Dendritic cell treated with granulocyte-macrophage colony-stimulating factor and Interleukin-4, amounts not matched to agents 40 ng/mL and 50 ng/mL, for 4 days (primary cell): Measurements from ENCODE around the gene ACP7.
"Not testable (repeated sequence)": the region's sequence is repeated elsewhere in the genome, so short reads cannot be mapped to it uniquely, and the experiment has no call there.

ENCODE experiments used
- H3K27ac Mint-ChIP-seq: one replicate; pipeline ENCODE4 v1.8.0; 2022; ENCODE audit warnings: mild to moderate bottlenecking, mixed read lengths
- H3K27me3 Mint-ChIP-seq: one replicate; pipeline ENCODE4 v1.8.0; 2022; ENCODE audit warnings: mild to moderate bottlenecking, mixed read lengths
- H3K36me3 Mint-ChIP-seq: one replicate; pipeline ENCODE4 v1.8.0; 2022; ENCODE audit warnings: low read depth, mixed read lengths
- H3K4me1 Mint-ChIP-seq: one replicate; pipeline ENCODE4 v1.8.0; 2022; ENCODE audit warnings: low read depth, mixed read lengths
- H3K4me3 Mint-ChIP-seq: one replicate; pipeline ENCODE4 v1.8.0; 2022; ENCODE audit warnings: mild to moderate bottlenecking, moderate library complexity, mixed read lengths
- H3K9me3 Mint-ChIP-seq: one replicate; pipeline ENCODE4 v1.8.0; 2022; ENCODE audit warnings: mixed read lengths
- intact Hi-C: fragments of 100-400 bp; cut with micrococcal nuclease; formaldehyde crosslinking; loops from one replicate; pipeline ENCODE4 v1.15.0; 2022

Gene ACP7

DNA sequence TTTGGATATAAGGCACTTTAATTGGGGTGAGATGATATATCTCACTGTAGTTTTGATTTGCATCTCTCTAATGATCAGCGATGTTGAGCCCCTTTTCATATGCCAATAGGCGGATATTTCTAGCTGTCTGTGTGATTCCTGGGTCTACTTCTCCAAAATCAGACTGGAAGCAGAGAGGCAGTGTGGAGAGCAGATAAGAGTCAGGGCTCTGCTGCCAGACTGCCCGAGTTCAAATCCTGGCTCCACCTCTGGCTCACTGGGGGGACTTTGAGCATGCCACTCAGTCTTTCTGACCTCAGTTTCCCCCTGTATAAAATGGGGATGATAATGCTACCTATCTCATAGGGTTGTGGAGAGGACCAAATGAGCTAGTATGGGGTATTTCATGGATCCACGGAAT is 24.0 kb upstream of the ACP7 start:
- Mint-ChIP-seq H3K4me3 (no peak overlapping the region), H3K27me3 (peaks cover 4% of the 10 kb centered on the region), H3K36me3 (no peaks in the 10 kb centered on the region), H3K4me1 (no peaks in the 10 kb centered on the region), H3K27ac (no peak overlapping the region), H3K9me3 (no peaks in the 10 kb centered on the region)
- intact Hi-C loops = no loop called here

DNA sequence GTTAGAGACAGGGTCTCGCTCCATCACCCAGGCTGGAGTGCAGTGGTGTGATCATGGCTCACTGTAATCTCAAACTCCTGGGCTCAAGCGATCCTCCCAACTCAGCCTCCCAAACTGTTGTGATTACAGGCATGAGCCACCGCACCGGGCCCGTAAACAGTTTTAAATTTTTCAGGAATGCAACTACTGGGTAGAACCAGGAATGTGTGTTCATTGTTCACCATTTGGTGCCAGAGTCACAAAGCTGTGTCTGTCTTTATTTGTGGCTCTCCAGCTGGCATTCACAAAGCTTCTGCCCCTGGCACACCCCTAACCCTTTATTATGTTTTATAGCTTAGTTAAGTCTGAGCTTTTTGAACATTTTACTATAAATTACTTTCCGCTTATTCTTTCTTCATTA is 19.8 kb upstream of the ACP7 start:
- Mint-ChIP-seq H3K4me3 (no peak overlapping the region), H3K9me3 (no peaks in the 10 kb centered on the region), H3K4me1 (no peaks in the 10 kb centered on the region), H3K27me3 (peaks cover 9% of the 10 kb centered on the region), H3K36me3 (no peaks in the 10 kb centered on the region), H3K27ac (no peak overlapping the region)
- intact Hi-C loops = no loop called here

DNA sequence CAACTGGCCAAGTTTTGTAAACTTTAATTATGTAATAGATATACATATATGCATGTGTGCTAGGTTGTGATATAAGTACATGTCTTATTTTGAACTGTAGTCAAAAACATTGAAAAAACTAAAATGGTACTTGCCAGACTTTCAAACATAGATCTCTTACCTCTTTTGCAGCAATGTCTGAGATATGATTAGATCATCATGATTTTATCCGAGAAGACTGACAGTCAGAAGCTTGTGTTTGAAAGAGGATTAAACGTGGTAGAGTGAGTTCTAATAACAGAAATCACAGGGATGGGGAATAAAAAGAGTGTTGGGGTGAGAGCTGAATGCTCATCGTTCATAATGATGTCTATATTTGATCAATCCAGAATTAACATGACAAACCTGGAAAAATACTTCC is 18.2 kb upstream of the ACP7 start:
- intact Hi-C loops = no loop called here
- no peaks in the 10 kb centered on the region for H3K9me3 Mint-ChIP-seq
- no peaks in the 10 kb centered on the region for H3K36me3 Mint-ChIP-seq
- no peak overlapping the region for H3K4me3 Mint-ChIP-seq
- H3K4me1 Mint-ChIP-seq = no peaks in the 10 kb centered on the region
- no peak overlapping the region for H3K27ac Mint-ChIP-seq
- H3K27me3 Mint-ChIP-seq = peaks cover 9% of the 10 kb centered on the region

DNA sequence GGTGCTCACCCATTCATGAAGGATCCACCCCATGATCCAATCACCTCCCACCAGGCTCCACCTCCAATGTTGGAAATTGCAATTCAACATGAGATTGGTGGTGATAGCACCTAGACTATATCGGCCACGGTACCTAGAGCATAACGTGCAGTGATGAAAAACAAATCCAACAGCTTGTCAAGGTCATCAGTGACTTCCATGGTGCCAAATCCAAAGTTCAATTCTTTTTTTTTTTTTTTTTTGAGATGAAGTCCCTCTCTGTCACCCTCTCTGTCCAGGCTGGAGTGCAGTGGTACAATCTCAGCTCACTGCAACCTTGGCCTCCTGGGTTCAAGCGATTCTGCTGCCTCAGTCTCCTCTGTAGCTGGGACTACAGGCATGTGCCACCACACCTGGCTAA is 17.1 kb upstream of the ACP7 start:
- Mint-ChIP-seq H3K36me3 (no peaks in the 10 kb centered on the region), H3K4me1 (no peaks in the 10 kb centered on the region), H3K9me3 (no peaks in the 10 kb centered on the region), H3K27ac (no peak overlapping the region), H3K27me3 (peaks cover 7% of the 10 kb centered on the region), H3K4me3 (no peak overlapping the region)
- intact Hi-C loops = no loop called here

DNA sequence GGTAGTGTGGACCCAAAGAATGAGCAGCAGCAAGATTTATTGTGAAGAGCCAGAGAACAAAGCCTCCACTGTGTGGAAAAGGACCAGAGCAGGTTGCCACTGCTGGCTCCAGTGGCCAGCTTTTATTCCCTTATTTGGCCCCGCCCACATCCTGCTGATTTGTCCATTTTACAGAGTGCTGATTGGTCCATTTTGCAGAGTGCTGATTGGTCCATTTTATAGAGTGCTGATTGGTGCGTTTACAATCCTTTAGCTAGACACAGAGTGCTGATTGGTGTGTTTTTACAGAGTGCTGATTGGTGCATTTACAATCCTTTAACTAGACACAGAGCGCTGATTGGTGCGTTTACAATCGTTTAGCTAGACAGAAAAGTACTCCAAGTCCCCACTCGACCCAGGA is 15.9 kb upstream of the ACP7 start:
- intact Hi-C loops, H3K4me1 Mint-ChIP-seq, H3K27ac Mint-ChIP-seq, H3K9me3 Mint-ChIP-seq, H3K36me3 Mint-ChIP-seq, H3K27me3 Mint-ChIP-seq, H3K4me3 Mint-ChIP-seq: not testable (repeated sequence)

DNA sequence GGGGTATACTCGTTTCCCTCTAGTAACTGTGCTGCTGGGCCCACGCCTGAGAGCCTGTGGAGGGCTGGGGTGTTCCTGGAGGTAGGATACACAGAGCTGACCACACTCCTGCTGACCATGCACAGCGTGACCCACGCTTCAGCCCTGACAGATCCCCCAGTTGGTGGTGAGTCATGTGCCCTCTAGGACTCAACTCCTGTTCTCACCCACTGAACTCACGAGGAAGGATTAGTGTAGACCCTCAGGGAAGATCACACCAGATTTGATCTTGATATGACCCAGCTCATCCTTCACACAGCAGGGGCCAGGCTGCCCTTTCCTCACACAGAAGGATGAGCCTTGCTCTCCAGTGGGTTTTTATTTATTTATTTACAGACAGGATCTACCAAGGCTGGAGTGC is 13.3 kb upstream of the ACP7 start:
- intact Hi-C loops = no loop called here
- Mint-ChIP-seq H3K27ac (no peak overlapping the region), H3K36me3 (no peaks in the 10 kb centered on the region), H3K9me3 (no peaks in the 10 kb centered on the region), H3K27me3 (peaks cover 9% of the 10 kb centered on the region), H3K4me1 (peaks cover 6% of the 10 kb centered on the region), H3K4me3 (no peak overlapping the region)

DNA sequence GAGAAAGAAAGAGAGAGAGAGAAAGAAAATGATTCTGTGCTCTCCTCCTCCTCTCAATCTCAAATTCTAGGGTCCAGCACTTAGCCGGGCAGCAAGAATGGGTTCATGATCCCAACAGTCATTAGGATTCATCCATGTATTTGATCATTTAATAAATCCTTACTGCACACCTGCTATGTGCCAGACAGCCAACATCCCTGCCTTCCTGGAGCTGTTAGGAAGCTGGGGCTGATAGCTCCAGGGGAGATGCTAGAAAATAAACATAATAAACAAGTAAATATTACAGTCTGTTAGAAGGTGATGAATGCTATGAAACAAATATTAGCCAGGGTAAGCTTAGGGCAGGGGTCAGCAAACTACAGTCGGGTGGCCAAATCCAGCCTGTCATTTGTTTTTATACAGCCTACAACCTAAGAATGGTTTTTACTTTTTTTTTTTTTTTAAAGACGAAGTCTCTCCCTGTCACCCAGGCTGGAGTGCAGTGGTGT is 9.9 kb upstream of the ACP7 start:
- Mint-ChIP-seq H3K36me3 (no peaks in the 10 kb centered on the region), H3K4me1 (peaks cover 6% of the 10 kb centered on the region), H3K27me3 (peaks cover 5% of the 10 kb centered on the region), H3K9me3 (no peaks in the 10 kb centered on the region), H3K4me3 (no peak overlapping the region), H3K27ac (no peak overlapping the region)
- intact Hi-C loops = no loop called here

DNA sequence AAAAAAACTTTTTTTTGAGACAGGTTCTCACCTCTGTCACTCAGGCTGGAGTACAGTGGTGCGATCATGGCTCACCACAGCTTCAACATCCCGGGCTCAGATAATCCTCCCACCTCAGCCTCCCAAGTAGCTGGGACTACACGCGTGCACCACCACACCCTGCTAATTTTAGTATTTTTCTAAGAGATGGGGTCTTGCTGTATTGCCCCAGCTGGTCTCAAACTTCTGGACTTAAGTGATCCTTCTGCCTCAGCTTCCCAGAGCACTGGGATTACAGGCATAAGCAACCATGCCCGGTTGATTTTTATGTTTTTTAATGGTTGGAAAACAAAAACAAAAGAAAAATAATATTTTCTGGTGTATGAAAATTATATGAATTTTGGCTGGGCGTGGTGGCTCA is 9.2 kb upstream of the ACP7 start:
- H3K36me3 Mint-ChIP-seq = no peaks in the 10 kb centered on the region
- no peak overlapping the region for H3K27ac Mint-ChIP-seq
- H3K9me3 Mint-ChIP-seq = no peaks in the 10 kb centered on the region
- H3K27me3 Mint-ChIP-seq = peaks cover 2% of the 10 kb centered on the region
- intact Hi-C loops = no loop called here
- no peak overlapping the region for H3K4me3 Mint-ChIP-seq
- peaks cover 6% of the 10 kb centered on the region for H3K4me1 Mint-ChIP-seq

DNA sequence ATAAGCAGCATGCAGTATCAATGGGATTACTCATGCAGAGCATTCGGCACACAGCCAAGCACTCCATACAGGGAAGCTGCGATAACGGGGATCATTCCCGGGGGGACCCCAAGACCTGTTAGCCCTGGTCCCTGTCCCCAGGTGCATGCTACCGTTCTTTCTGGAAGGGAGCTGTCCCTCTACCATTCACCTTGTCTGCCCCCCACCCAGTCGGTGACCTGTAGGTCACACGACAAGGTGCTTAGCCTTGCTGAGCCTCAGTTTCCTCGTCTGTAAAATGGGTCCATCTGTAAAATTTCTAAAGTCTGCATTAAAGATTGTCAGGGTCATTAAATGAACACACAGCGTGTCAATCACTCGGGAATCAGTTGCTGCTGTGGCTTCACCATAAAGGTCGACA is 6.8 kb upstream of the ACP7 start:
- H3K27me3 Mint-ChIP-seq = peaks cover 18% of the 10 kb centered on the region
- H3K4me3 Mint-ChIP-seq = no peak overlapping the region
- H3K36me3 Mint-ChIP-seq = no peaks in the 10 kb centered on the region
- H3K27ac Mint-ChIP-seq = no peak overlapping the region
- intact Hi-C loops = no loop called here
- no peaks in the 10 kb centered on the region for H3K9me3 Mint-ChIP-seq
- peaks cover 6% of the 10 kb centered on the region for H3K4me1 Mint-ChIP-seq

DNA sequence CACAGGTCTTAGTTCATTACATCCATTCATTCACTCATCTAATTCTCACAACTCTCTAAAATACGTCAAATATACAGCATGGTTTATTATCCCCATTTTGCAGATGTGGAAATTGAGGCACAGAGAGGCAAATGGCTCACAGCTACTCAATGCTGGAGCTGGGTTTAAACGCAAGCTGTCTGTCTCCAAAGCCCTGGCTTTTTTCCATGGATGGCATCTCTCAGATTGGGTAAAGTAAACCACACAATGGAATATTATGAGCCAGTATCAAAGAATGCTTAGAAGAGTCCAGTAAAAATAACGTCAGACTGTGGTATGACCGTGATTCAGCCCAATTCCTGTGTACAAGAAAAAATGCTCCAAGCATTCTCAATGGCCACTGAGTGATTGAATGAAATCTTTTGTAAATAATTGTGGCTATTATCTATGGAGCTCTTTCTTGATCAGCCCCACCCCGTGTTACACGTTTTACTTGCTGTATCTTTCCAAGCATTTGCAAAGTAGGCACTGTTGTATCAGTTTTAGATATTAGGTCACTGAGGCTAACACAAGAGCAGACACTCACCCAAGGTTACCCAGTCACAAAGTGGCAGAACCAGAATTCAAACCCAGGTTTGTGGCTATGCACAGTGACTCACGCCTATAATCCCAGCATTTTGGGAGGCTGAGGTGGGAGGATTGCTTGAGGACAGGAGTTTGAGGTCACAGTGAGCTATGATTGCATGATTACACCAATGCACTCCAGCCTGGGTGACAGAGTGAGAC is 5.5 kb upstream of the ACP7 start:
- H3K9me3 Mint-ChIP-seq = no peaks in the 10 kb centered on the region
- H3K27me3 Mint-ChIP-seq = peaks cover 31% of the 10 kb centered on the region
- intact Hi-C loops = no loop called here
- no peaks in the 10 kb centered on the region for H3K36me3 Mint-ChIP-seq
- H3K27ac Mint-ChIP-seq = no peak overlapping the region
- peaks cover 5% of the 10 kb centered on the region for H3K4me1 Mint-ChIP-seq
- no peak overlapping the region for H3K4me3 Mint-ChIP-seq

DNA sequence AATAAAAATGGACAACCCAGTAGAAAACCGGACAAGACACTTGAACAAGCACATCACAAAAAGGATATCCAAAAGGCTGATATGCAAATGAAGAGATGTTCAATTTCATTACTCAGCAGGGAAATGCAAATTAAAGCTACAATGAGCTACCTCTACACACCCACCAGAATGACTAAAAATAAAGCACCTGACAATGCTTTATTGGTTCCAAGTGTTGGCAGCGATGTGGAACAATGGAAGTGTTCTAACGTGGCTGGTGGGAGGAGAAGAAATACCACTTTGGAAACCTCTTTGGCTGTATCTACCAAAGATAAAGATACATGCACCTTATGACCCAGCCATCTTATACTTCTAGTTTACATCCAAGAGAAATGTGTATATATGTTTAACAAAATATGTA is 3.7 kb upstream of the ACP7 start:
- no peaks in the 10 kb centered on the region for H3K9me3 Mint-ChIP-seq
- no peak overlapping the region for H3K4me3 Mint-ChIP-seq
- H3K27ac Mint-ChIP-seq = no peak overlapping the region
- peaks cover 47% of the 10 kb centered on the region for H3K27me3 Mint-ChIP-seq
- no peaks in the 10 kb centered on the region for H3K4me1 Mint-ChIP-seq
- H3K36me3 Mint-ChIP-seq = no peaks in the 10 kb centered on the region
- intact Hi-C loops = no loop called here

DNA sequence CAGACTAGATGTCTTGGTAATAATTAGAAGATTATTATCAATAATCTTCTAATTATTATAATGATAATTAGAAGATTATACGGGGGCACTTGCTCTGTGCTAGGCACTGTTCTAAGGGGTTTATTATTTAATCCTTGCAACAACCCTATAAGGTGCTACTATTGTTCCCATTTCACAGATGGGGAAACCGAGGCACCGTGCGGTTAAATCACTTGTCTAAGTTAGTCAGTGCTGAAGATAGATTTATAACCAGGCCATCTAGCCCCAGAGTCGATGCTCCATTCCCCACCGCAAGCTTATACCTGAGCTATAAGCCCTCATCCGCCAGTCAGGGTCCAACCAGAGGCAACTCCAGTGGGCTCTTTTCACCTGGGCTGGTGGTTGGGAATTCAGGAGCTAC is 2.0 kb upstream of the ACP7 start:
- H3K36me3 Mint-ChIP-seq = no peaks in the 10 kb centered on the region
- H3K9me3 Mint-ChIP-seq = no peaks in the 10 kb centered on the region
- H3K27ac Mint-ChIP-seq = no peak overlapping the region
- no peak overlapping the region for H3K4me3 Mint-ChIP-seq
- no peaks in the 10 kb centered on the region for H3K4me1 Mint-ChIP-seq
- intact Hi-C loops = no loop called here
- peaks cover 58% of the 10 kb centered on the region for H3K27me3 Mint-ChIP-seq

DNA sequence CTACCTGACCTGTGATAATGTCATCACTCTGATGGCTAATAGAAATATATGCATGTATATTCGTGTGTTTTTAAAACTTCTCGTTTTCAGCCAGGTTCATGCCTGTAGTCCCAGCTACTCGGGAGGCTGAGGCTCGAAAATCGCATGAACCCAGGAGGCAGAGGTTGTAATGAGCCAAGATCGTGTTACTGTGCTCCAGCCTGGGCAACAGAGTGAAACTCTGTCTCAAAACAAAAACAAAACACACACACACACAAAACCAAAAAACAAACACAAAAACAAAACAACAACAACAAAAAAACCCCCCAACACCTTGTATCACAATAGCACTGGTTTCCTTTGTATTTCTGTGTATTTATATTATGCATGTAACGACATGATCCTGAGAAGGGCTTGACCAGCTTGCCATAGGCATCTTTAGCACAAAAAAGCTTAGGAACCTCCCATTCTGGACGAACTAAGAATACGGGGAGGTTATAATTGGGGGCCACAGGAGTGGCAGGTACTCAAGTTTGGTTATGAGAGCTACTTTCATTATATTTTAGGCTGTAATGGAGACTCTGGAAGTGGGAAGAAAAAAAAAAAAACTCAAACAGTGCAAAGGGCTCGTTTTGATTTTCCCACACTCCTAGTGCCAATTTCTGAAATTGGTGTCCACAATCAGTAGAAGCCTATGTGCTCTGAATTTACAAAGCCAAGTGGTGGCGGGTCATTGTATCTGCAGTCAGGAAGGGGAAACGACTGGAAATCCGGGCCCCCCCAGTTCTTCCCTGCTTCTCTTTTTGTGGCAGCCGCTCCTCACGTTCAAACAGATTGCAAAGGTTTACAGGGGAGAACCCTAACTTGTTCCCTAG is 1.2 kb upstream of the ACP7 start:
- Mint-ChIP-seq H3K27ac (no peak overlapping the region), H3K9me3 (no peaks in the 10 kb centered on the region), H3K4me3 (no peak overlapping the region), H3K27me3 (peaks cover 65% of the 10 kb centered on the region), H3K4me1 (no peaks in the 10 kb centered on the region), H3K36me3 (no peaks in the 10 kb centered on the region)
- intact Hi-C loops = no loop called here

DNA sequence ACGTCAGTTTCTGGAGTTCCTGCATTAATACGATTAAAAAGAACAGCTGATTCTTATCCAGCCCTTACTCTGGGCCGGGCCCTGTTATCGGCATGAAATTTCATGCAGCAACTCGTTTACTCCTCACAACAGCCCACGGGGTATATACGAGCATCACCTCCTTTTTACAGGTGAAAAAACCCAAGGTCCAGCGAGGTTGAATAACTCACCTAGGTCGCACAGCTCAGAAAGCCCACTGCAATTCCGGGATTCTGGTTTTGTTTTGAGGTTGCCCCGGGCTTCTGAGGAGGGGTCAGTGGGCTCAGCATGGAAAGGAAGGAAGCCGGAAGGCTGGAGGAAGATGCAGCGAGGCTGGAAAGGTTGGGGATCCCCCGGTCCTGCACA is 577 bp upstream of the ACP7 start:
- H3K36me3 Mint-ChIP-seq = no peaks in the 10 kb centered on the region
- intact Hi-C loops = no loop called here
- H3K27me3 Mint-ChIP-seq = peaks cover 65% of the 10 kb centered on the region
- H3K27ac Mint-ChIP-seq = no peak overlapping the region
- no peaks in the 10 kb centered on the region for H3K9me3 Mint-ChIP-seq
- H3K4me1 Mint-ChIP-seq = no peaks in the 10 kb centered on the region
- no peak overlapping the region for H3K4me3 Mint-ChIP-seq

DNA sequence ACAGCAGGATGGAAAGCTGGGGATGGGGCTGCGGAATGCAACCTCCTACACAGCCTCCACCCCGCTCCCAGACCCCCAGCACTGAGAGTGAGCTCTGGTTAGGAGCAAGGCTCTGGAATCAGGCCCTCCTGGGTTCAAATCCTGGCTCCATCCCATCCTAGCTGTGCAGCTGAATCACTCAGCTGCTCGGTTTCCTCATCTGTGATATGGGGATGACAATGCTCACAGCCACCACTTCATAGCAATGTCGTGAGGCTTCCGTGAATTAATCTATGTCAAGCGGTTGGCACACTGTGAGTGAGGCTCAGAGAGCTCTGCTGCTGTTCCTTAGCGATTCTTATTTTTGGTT is 538 bp downstream of the ACP7 start:
- Mint-ChIP-seq H3K4me3 (no peak overlapping the region), H3K9me3 (no peaks in the 10 kb centered on the region), H3K27me3 (peaks cover 65% of the 10 kb centered on the region), H3K4me1 (no peaks in the 10 kb centered on the region), H3K27ac (no peak overlapping the region), H3K36me3 (no peaks in the 10 kb centered on the region)
- intact Hi-C loops = no loop called here
